NCI-H146 treated with DMSO at 0.1 percent for 48 hours (cell line): ENCODE measurements around the gene ARHGEF7.
"Not testable (repeated sequence)": the region's sequence is repeated elsewhere in the genome, so short reads cannot be mapped to it uniquely, and the experiment has no call there.

Experiments used
- DNase-seq: peaks from one replicate; lab custom pipeline; 2025; ENCODE audit not compliant: unreplicated experiment; lab: John Stamatoyannopoulos, UW

ARHGEF7 gene

DNA sequence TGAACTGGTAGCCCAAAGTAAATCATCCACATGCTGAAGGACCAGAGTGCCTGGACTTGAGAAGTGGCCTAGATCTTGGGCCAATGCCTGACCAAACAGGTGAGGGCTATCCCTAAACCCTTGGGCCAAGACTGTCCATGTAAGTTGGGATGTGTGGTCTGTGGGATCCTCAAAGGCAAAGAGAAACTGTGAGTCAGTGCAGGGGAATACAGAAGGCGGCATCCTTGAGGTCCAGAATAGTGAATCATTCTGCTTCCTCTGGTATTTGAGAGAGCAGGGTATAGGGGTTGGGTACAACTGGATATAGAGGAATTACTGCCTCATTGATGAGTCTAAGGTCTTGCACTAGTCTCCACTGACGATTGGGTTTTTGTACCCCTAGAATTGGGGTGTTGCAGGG, 79.5 kb downstream of the ARHGEF7 start:
- DNase-seq = not testable (repeated sequence)

DNA sequence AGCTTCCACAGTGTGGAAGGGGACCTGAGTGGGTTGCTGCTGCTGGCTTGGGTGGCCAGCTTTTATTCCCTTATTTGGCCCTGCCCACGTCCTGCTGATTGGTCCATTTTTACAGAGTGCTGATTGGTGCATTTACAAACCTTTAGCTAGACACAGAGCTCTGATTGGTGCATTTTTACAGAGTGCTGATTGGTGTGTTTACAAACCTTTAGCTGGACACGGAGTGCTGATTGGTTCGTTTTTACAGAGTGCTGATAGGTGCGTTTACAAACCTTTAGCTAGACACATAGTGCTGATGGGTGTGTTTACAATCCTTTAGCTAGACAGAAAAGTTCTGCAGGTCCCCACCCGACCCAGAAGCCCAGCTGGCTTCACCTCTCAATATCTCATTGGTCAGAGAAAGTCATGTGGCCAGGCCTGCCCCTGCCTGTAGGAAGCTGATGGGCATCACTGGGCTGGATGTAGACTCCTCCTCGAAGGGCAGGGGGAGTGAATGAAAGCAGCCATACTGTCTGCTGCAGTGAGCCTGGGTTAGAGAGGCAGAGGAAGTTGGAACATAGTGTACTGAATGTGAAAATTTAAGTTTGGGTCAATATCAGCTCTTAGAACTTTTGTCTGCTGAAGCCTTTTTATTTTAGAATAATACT, 83.7 kb downstream of the ARHGEF7 start:
- DNase-seq = not testable (repeated sequence)

GRCh38 chr13:111201304-111201940, 86.3 kb downstream of the ARHGEF7 start:
- no peak for DNase-seq

- DNase-seq = no peak
Observed at GRCh38 chr13:111202156-111202621, 87.1 kb downstream of the ARHGEF7 start.

- DNase-seq = no peak
Observed at GRCh38 chr13:111202745-111203144, 87.6 kb downstream of the ARHGEF7 start.

GRCh38 chr13:111203736-111204389, 88.8 kb downstream of the ARHGEF7 start:
- no peak for DNase-seq

DNA sequence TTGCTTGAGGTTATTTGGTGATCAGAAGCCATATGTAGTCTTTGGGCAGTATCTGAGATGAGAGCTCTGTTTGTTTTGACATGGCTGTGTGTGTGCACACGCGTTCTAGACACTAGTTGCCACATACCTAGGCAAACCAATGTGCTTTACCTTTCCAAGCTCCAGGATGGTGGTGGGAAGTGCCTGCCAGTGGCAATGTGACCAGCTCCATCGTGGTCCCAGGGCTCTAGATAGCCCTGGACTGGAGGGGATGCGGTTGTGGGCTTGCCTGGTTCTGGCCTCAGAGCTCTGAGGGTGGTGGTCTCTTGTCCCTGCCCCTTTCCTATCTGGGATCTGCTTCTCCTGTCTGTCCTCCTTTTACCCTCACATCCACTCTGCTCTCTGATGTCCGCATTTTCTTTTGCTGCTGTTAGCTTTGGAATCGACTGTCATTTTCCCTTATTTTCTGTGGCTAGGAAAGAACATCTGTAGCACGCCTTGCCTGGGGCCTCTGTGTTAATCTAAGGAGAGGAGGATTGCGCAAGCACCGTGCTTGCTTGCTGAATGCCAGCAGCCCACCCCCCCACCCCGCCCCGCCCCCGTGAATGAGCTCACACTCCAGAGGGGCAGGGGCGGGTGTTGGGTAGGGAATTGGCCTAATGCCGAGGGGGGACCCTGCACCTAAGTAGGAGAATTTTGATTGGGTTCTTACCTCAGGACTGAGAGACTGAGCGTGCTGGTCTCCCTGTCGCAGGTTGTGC, 89.5 kb downstream of the ARHGEF7 start:
- DNase-seq = no peak

DNA sequence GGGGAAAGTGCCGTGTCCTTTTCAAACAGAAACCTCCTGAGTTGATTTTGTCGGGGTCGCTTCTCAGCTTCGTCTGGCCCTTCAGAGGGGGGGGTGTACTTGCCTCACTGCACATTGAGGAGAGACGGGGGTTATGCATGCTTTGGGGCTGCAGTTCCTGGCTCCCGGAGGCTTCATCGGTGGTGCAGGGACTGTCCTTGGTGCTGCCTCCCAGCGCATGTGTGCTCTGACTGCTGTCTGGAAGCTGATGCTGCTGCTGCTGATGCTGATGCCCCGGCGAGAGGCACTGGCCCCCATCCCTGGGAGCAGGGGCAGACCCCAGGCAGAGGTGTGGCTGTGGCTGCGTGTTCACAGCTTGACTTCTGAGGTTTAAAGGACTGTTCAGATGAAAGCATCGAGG, 91.0 kb downstream of the ARHGEF7 start:
- DNase-seq = no peak

- no peak for DNase-seq
Observed at GRCh38 chr13:111209613-111210012, 94.5 kb downstream of the ARHGEF7 start.

GRCh38 chr13:111210091-111210490, 95.0 kb downstream of the ARHGEF7 start:
- DNase-seq = no peak

DNA sequence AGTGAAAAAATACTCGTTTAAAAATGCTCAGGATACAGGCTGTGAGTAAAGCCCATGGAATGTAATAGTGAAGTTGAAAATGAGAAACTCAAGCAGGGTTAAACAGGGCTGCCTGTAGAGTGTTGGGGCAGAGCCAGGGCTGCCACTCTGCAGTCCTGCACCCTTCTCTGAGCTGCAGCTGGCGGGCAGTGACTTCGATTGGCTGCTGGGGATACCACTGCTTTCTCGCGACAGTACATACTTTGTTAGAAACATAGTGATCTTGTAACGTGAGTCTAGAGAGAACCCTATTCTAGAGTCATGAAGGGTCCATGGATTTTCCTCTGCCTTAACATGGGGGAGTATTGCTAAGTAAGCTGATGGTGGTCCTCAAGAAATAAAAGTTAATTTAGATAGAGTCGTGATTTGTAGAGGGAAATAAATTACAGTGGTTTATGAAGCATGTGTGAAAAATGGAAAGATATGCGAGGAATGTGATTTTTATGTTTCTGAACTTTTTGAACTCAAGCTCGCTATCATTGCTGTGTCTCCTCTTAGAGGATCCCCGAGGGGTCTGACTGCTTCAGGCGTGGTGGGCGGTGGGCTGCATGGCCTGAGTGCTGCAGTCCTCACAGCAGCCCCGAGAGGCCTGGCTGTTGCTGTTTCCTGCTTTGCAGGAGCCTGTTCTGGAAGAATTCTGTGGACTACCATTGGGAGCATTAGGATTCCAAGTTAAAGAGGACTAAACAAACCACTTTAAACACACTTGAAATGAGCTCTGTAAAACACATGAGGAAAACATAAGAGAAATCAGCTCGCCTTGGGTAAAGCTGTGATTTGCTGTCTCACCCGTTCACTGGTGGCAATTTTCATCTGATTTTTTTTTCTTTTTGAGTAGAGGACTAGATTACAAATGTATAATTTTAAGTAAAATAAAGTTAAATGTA, 95.7 kb downstream of the ARHGEF7 start:
- no peak for DNase-seq

- no peak for DNase-seq
Observed at GRCh38 chr13:111211789-111212516, 96.8 kb downstream of the ARHGEF7 start.

GRCh38 chr13:111212517-111212873, 97.4 kb downstream of the ARHGEF7 start:
- no peak for DNase-seq

- no peak for DNase-seq
Observed at GRCh38 chr13:111213964-111214726, 99.0 kb downstream of the ARHGEF7 start.

DNA sequence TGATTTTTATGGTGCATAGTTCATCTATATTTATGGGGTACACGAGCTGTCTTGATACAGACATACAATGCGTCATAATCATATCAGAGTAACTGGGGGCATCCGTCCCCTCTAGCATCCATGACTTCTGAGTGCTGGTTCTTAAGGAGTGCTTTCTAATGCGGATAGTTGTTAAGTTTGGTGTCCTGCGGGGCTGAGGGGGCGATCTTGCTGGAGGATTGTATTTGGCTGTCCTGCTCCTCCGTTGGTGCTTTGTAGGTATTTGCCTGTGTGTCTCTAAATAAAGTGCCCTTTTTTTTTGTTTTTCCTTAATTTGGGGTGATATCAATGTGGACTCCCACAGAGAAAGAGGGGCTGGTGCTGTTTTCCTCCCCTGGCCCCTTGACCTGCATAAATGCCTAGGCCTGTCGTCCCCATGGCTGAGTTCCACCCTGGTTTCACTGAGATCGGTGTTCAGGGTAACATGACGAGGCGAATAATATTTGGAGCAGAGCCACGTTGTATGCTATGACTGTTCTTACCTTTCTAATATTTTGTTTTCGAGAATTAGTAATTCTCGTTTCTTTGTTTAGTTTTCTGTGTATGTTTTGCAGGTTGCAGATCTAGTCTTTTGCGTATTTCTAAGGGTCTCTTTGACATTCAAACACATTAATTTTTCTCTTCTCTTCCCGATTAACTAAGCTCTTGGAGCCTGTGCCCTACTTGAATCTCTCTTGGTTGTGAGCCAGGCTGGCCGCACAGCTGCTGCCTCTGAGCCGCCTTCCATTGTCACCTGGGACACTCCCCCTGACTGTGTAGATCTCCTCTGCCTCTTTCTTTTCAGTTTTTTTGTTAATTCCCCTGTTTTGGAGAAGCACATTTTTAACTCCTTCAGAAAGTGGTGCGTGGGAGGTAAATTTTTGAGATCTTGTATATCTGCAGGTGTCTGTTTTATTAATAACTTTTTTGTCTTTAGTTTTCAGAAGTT, 100.3 kb downstream of the ARHGEF7 start:
- no peak for DNase-seq

DNA sequence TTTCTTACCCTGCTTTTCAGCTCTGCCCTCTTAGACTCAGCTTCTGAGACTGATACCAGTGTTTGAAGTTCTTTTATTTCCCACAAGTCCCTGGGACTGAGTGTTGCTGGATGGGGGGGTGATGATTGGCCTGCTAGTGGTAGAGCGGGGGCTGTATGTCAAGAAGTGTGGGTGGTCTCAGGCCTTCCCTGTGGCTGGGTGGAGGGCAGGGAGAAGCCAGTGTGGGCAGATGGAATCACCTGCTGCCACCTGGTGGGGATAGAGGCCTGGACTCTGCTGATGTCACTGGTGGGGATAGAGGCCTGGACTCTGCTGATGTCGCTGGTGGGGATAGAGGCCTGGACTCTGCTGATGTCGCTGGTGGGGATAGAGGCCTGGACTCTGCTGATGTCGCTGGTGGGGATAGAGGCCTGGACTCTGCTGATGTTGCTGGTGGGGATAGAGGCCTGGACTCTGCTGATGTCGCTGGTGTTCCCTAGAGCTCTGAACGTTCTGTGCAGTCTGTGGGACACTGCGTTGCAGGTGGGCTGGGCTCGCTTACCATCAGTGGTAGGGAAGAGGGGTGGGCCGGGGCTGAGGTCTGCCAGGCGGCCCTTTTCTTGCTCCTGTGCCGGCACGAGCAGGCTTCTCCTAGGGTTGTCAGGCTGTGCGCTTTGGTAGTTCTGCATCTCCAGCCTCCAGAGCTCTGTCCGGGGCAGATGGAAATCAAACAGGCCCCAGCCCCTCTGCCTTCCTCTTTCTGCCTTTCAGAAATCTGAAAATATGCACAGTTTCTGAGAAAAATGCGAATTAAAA, 101.3 kb downstream of the ARHGEF7 start:
- no peak for DNase-seq

DNA sequence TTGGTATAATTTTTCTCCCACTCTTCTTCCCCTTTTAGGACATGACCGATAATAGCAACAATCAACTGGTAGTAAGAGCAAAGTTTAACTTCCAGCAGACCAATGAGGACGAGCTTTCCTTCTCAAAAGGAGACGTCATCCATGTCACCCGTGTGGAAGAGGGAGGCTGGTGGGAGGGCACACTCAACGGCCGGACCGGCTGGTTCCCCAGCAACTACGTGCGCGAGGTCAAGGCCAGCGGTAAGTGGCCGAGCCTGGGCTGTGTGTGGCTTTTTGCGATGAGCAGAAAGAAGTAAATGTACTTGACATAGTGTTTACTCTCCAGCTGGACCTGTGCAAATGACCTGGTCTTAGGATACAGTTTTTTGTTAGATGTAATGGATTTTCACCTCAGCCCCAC, 102.5 kb downstream of the ARHGEF7 start:
- no peak for DNase-seq
